Central memory CD8-positive, alpha-beta T cell (primary cell): Measurements from ENCODE around the gene LAMC3.
"Not testable (repeated sequence)": the region's sequence is repeated elsewhere in the genome, so short reads cannot be mapped to it uniquely, and the experiment has no call there.

Source experiments
- ATAC-seq: fragments of 150-1000 bp; cut with Tn5 transposase; replicated peaks from 2 replicates; pipeline ENCODE4 v1.10.0; 2022; ENCODE audit warnings: mild to moderate bottlenecking, moderate FRiP score, moderate number of reproducible peaks; ENCODE audit not compliant: poor library complexity, severe bottlenecking; ENCODE audit errors: extremely low read depth
- DNase-seq, 2 donors: peaks; one replicate each; pipeline ENCODE4 v3.0.0; 2021; ENCODE audit warnings: low spot score in 2 of 2
- H3K27ac Mint-ChIP-seq: one replicate; pipeline ENCODE4 v1.8.0; 2022; ENCODE audit warnings: low read depth, mild to moderate bottlenecking, moderate library complexity, mixed read lengths
- H3K27me3 Mint-ChIP-seq: one replicate; pipeline ENCODE4 v1.8.0; 2022; ENCODE audit warnings: mixed read lengths
- H3K36me3 Mint-ChIP-seq: one replicate; pipeline ENCODE4 v1.8.0; 2022; ENCODE audit warnings: mild to moderate bottlenecking, moderate library complexity, mixed read lengths; ENCODE audit not compliant: insufficient read depth
- H3K4me1 Mint-ChIP-seq: one replicate; pipeline ENCODE4 v1.8.0; 2022; ENCODE audit warnings: mixed read lengths
- H3K4me3 Mint-ChIP-seq: one replicate; pipeline ENCODE4 v1.8.0; 2022; ENCODE audit warnings: mild to moderate bottlenecking, moderate library complexity, mixed read lengths
- H3K9me3 Mint-ChIP-seq: one replicate; pipeline ENCODE4 v1.8.0; 2022; ENCODE audit warnings: mixed read lengths

Gene LAMC3

DNA sequence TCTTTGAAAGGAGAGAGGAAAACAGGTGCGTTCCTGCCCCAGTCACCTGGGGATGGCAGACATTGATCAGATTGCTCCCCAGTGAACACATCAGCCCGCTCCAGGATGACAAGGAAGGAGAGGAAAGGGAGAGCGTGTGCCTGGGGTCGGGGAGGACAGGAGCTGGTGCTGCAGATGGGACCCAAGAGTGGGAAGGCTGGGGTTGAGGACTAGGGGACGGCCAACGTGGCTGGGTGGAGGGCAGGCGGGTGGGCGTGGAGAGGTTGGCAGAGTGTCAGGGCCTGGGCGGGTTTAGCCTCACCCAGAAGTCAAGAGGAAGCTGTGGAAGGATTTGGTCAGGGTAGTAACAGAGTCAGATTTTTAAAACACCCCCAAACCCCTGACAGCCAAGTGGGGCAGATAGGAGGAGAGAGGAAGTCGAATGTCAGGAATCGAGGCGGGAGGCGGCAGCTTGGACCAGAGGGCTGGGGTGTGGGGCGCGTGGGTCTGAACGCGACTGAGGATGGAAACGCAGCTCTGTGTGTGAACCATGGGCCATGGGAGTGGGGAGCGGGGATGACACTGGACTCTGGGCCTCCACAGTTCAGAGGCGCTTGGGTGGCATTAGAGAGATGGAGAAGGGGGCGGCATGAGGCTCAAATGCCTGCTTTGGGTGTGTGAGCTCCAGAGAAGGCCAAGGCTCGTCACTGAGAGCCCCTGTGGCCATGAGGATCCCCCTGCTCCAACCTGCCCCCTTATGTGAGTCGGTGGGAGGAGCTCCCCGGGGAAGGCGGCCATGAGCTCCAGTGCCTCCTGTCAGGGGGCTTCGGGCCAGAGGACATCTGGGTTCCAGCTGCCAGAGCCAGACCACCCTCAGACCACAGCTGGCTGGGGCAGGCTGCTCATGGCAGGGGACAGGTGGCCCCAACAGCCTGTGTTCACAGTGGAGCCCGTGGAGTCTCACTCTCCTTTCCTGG lies 24.6 kb downstream of the LAMC3 start:
- DNase-seq, result no peak
- no peak overlapping the region for H3K4me3 Mint-ChIP-seq
- no peak overlapping the region for H3K27ac Mint-ChIP-seq
- H3K4me1 Mint-ChIP-seq, result no peaks in the 10 kb centered on the region
- H3K36me3 Mint-ChIP-seq, result peaks cover 1% of the 10 kb centered on the region
- peaks cover 37% of the 10 kb centered on the region for H3K27me3 Mint-ChIP-seq
- no peak for ATAC-seq
- H3K9me3 Mint-ChIP-seq, result no peaks in the 10 kb centered on the region

DNA sequence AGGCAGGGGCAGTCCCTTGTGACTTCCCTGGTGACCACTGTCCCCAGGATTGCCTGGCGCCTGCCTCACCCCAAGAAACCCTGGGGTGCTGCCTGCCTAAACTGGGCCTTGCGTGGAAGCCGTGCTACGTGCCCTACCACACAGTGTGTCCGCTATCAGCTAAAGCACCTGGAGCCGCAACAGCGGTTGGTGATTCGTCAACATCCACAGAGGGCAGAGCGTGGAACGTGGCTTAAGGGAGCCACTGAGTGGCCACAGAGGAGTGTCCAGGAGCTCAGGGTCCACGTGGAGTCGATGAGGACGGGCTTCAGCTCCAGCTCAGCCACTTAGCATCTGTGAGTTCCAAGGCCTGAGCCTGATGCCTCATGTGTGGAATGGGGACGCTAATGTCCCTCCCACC lies 25.3 kb downstream of the LAMC3 start:
- Mint-ChIP-seq H3K27me3 (peaks cover 45% of the 10 kb centered on the region), H3K36me3 (peaks cover 1% of the 10 kb centered on the region), H3K4me3 (no peak overlapping the region), H3K9me3 (no peaks in the 10 kb centered on the region), H3K27ac (no peak overlapping the region), H3K4me1 (no peaks in the 10 kb centered on the region)
- DNase-seq (no peak), ATAC-seq (no peak)

DNA sequence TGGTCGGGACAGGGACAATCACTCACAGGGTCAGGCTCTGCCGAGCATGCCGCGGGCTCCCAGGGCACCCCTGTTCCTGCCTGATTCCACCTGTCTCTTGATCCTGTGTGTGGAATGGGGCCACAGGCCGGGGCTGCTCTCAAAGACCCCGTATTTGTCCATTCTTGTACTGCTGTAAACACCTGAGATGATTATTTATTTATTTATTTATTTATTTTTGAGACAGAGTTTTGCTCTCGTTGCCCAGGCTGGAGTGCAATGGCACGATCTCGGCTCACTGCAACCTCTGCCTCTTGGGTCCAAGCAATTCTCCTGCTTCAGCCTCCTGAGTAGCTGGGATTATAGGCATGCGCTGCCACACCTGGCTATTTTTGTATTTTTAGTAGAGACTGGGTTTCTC lies 25.8 kb downstream of the LAMC3 start:
- not testable (repeated sequence) for ATAC-seq, H3K4me1 Mint-ChIP-seq, H3K4me3 Mint-ChIP-seq, H3K27ac Mint-ChIP-seq, H3K36me3 Mint-ChIP-seq, DNase-seq, H3K9me3 Mint-ChIP-seq
- H3K27me3 Mint-ChIP-seq, result peaks cover 48% of the 10 kb centered on the region

DNA sequence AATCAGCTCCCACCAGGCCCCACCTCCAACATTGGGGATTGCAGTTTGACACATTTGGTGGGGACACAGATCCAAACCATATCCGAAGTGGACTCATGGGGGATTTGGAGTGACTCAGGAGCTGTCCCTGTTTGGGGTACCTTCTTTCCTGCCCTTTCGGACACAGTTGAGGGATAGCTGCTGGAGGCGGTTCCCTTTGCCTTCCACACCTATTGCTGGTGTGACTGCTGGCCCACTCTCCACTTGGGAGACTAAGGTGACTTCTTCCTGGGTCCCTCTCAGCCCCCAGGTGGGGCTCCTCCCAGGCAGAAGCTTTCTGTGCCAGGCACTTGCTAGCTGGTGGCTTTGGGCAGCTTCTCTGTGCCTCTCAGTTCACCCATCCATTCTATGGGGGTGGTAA lies 26.6 kb downstream of the LAMC3 start:
- peaks cover 1% of the 10 kb centered on the region for H3K36me3 Mint-ChIP-seq

DNA sequence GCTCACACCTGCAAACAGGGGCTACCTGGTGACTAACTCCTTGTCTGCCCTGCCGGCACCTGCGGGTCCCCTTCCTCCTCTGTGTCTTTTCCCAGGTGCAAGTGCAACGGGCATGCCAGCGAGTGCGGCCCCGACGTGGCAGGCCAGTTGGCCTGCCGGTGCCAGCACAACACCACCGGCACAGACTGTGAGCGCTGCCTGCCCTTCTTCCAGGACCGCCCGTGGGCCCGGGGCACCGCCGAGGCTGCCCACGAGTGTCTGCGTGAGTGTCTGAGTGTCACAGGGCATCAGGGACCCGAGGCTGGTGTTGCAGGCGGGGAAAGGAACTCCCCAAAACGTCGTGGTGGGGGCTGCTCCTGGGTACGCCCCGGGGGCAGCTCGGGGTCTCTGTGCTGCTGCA lies 27.1 kb downstream of the LAMC3 start:
- Mint-ChIP-seq H3K4me3 (no peak overlapping the region), H3K4me1 (no peaks in the 10 kb centered on the region), H3K9me3 (no peaks in the 10 kb centered on the region), H3K36me3 (peaks cover 1% of the 10 kb centered on the region), H3K27ac (no peak overlapping the region), H3K27me3 (peaks cover 48% of the 10 kb centered on the region)
- DNase-seq, result no peak
- ATAC-seq, result no peak

More for the DNA sequence above, 26.6 kb downstream of the LAMC3 start:
- no peaks in the 10 kb centered on the region for H3K9me3 Mint-ChIP-seq
- ATAC-seq (no peak), DNase-seq (no peak)
- H3K4me3 Mint-ChIP-seq, result no peak overlapping the region
- no peak overlapping the region for H3K27ac Mint-ChIP-seq
- no peaks in the 10 kb centered on the region for H3K4me1 Mint-ChIP-seq
- H3K27me3 Mint-ChIP-seq, result peaks cover 48% of the 10 kb centered on the region

DNA sequence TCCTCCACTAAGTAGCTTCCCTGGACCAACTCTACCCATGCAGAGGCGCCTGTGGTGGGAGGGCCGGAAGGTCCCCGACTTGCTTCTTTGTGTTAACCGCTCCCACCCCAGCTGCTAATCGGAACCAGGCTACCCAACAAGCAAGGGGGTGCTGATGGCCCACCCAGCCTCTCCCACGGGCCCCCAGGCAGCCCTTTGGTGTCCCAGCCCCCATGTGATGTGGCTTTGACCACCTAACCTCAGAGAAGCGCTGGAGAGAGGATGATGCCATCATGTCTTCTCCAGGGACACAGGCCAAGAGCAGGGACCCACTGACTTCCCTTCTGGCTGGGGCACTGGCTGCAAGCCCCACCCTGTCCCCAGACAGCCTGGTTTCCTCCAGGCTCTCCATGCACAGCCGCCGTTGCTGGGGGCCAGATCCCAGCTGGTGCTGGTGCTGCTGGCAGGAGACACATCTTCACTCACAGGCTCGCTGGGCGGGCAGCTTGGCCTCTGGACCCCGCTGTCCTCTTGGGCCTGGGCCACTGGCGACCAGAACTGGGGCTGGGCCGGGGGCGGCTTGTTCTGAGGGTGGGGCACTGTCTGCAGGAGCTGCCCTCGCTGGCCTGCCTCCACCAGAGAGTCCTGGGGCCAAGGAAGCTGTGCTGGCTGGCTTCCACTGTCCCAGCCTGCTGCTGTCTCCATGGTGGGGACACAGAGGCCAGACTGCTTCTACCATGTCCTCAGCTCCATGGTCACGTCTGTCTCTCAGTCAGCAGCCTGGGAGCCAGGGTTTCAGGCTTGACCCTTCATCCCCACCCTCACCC lies 27.8 kb downstream of the LAMC3 start:
- no peak overlapping the region for H3K27ac Mint-ChIP-seq
- DNase-seq (no peak), ATAC-seq (no peak)
- H3K4me1 Mint-ChIP-seq, result no peaks in the 10 kb centered on the region
- peaks cover 48% of the 10 kb centered on the region for H3K27me3 Mint-ChIP-seq
- H3K9me3 Mint-ChIP-seq, result no peaks in the 10 kb centered on the region
- peaks cover 1% of the 10 kb centered on the region for H3K36me3 Mint-ChIP-seq
- no peak overlapping the region for H3K4me3 Mint-ChIP-seq

- Mint-ChIP-seq H3K4me1 (no peaks in the 10 kb centered on the region), H3K27ac (no peak overlapping the region), H3K36me3 (peaks cover 1% of the 10 kb centered on the region), H3K27me3 (peaks cover 40% of the 10 kb centered on the region), H3K4me3 (no peak overlapping the region), H3K9me3 (no peaks in the 10 kb centered on the region)
- no peak for DNase-seq
- ATAC-seq, result no peak
Observed at GRCh38 chr9:131037335-131038255, 28.6 kb downstream of the LAMC3 start.

DNA sequence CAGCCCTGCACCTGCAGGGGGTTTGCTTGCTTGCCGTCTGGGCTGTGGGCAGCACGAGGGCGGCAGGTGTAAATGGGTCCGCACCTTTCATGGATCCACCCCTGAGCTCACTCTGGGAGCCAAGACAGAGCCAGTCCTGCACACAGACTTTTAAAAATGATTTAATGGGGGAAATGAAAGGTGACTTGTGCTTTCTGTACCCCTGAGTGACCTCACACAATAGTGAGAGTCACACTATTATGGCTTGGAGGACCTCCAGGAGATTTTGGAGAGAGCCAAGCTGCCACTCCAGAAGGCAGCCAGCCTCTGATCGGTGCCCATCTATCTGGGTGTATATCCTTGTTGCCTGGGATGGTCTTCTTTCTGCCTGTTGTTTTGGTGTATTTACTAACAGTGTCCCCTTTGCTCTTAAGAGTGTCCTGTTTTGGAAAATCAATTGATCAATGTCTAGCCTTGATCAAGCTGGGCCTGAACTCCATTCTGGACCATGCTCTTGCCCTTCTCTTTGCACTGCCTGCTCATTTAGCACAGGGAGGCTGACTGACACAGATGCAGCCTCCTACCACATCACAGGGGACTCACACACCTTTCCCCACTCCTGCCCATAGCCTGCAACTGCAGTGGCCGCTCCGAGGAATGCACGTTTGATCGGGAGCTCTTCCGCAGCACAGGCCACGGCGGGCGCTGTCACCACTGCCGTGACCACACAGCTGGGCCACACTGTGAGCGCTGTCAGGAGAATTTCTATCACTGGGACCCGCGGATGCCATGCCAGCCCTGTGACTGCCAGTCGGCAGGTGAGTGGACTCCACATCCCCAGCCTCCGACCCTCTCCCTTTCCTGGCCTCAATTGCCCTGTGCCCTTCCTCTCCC lies 29.5 kb downstream of the LAMC3 start:
- ATAC-seq (no peak), DNase-seq (no peak)
- H3K27me3 Mint-ChIP-seq, result peaks cover 31% of the 10 kb centered on the region
- H3K4me3 Mint-ChIP-seq, result no peak overlapping the region
- no peak overlapping the region for H3K27ac Mint-ChIP-seq
- H3K9me3 Mint-ChIP-seq, result no peaks in the 10 kb centered on the region
- peaks cover 1% of the 10 kb centered on the region for H3K36me3 Mint-ChIP-seq
- no peaks in the 10 kb centered on the region for H3K4me1 Mint-ChIP-seq

DNA sequence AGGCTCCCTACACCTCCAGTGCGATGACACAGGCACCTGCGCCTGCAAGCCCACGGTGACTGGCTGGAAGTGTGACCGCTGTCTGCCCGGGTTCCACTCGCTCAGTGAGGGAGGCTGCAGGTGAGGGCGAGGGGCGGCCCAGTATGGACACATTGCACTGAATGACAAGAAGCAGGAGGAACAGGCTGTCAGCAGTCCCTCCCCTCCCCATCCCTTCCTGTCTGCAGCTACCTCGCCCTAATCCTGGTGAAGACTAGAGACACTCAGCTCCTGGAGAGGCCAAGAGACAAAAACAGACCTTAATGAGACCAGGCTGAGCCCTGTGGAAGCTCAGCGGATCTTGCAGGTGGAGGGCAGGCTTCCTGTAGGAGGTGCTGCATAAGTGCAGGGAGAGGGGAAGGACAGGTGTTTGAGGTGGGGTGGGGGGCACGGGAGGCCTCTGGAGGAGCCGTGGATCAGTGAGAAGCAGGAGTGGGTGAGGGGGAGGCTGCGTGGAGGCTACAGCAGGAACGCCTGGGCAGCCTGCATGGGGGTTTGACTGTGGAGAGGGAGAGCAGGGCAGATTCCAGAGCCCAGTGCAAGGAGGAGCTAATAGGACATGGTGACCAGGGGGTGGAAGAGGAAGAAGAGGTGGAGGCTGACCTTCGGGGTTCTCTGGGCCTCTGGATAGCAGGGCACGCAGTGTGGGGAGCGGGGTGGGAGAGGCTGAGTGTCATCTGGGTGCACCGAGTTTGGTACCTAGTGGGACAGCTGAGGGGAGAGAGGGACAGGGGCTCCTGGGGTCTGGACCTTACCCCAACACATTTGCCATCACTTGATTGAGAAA lies 30.4 kb downstream of the LAMC3 start:
- peaks cover 27% of the 10 kb centered on the region for H3K27me3 Mint-ChIP-seq
- DNase-seq (no peak), ATAC-seq (no peak)

DNA sequence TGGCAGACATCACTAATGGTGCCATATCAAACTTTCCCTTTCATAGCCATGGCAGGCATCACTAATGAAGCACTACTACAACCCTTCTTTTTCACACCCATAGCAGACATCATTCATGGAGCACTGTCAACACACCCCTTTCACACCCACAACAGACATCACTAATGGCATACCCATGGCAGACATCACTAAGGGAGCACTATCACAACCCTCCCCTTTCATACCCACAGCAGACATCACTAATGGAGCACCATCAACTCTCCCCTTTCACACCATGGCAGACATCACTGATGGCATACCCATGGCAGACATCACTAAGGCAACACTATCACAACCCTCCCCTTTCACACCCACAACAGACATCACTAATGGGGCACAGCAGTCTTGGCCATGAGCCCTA lies 33.7 kb downstream of the LAMC3 start:
- Mint-ChIP-seq H3K27me3 (peaks cover 19% of the 10 kb centered on the region), H3K4me3 (no peak overlapping the region), H3K27ac (no peak overlapping the region), H3K36me3 (no peaks in the 10 kb centered on the region), H3K9me3 (no peaks in the 10 kb centered on the region), H3K4me1 (no peaks in the 10 kb centered on the region)
- DNase-seq, result no peak
- no peak for ATAC-seq

More for the DNA sequence above, 30.4 kb downstream of the LAMC3 start:
- peaks cover 1% of the 10 kb centered on the region for H3K36me3 Mint-ChIP-seq
- H3K9me3 Mint-ChIP-seq, result no peaks in the 10 kb centered on the region
- H3K4me3 Mint-ChIP-seq, result no peak overlapping the region
- no peaks in the 10 kb centered on the region for H3K4me1 Mint-ChIP-seq
- H3K27ac Mint-ChIP-seq, result no peak overlapping the region

DNA sequence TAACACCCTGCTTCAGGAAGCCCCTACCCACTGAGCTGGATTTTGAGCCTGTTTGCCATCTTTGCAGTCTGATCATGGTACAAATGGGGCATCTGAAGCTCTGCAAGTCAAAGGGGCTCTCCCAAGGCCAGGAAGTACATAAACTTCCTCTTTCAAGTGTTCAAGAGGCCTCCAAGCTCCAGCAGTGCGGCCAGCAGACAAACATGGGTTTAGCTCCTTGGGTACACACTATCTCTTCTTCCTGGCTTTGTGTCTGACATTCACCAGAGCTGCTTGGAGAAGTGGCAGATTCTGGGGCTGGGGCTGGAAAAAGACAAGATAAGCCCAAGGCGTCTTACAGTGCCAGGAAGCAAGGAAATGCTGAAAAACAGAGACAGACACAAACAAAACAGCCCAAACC lies 34.1 kb downstream of the LAMC3 start:
- no peaks in the 10 kb centered on the region for H3K9me3 Mint-ChIP-seq
- H3K4me1 Mint-ChIP-seq, result no peaks in the 10 kb centered on the region
- no peaks in the 10 kb centered on the region for H3K36me3 Mint-ChIP-seq
- ATAC-seq (no peak), DNase-seq (no peak)
- H3K27ac Mint-ChIP-seq, result no peak overlapping the region
- peaks cover 18% of the 10 kb centered on the region for H3K27me3 Mint-ChIP-seq
- no peak overlapping the region for H3K4me3 Mint-ChIP-seq
